Esophagus muscularis mucosa (tissue), 4 donors: ENCODE results near the gene LRMDA. TPM values are rescaled to one million over a fixed set of nuclear protein-coding genes. Genes with fewer than 3 reads are reported as not detected.
A peak's percentile ranks its signal among the peaks of the same experiment; 100 is the strongest.

ENCODE experiments used
- DNase-seq: peaks from one replicate; pipeline ENCODE4 v3.0.0-alpha.2; 2017; ENCODE audit errors: extremely low spot score
- H3K27ac ChIP-seq, 4 donors: fragments of 200-600 bp; sonication (generic); replicated peaks in 1 of 4; 1 replicate in 3 of 4; 2 replicates in 1 of 4; pipeline ENCODE4 v1.5.1; 2016 to 2019; ENCODE audit warnings: mild to moderate bottlenecking in 1 of 4
- H3K27me3 ChIP-seq, 4 donors: fragments of 200-600 bp; sonication (generic); one replicate each; pipeline versions ENCODE4 v1.5.1 to v1.6.0; 2016 to 2019
- H3K36me3 ChIP-seq, 4 donors: fragments of 200-600 bp; sonication (generic); one replicate each; pipeline ENCODE4 v1.5.1; 2016 to 2019
- H3K4me1 ChIP-seq, 4 donors: fragments of 200-600 bp; sonication (generic); one replicate each; pipeline ENCODE4 v1.5.1; 2016 to 2019
- H3K4me3 ChIP-seq, 4 donors: fragments of 200-600 bp; sonication (generic); 1 replicate in 2 of 4; 2 replicates in 2 of 4; pipeline ENCODE4 v1.5.1; 2016 to 2019; ENCODE audit warnings: mild to moderate bottlenecking in 4 of 4, moderate library complexity in 1 of 4
- H3K9me3 ChIP-seq, 4 donors: fragments of 200-600 bp; sonication (generic); 1 replicate in 3 of 4; 2 replicates in 1 of 4; pipeline ENCODE4 v1.5.1; 2016 to 2019
- CTCF ChIP-seq, 3 experiments: fragments of 200-600 bp in 2 of 3; fragments of 450-650 bp in 1 of 3; sonication (generic) in 2 of 3; IDR thresholded peaks; one replicate each; pipeline ENCODE4 v1.5.1; 2017 to 2019; ENCODE audit warnings: antibody characterized with exemption in 3 of 3, mild to moderate bottlenecking in 2 of 3, moderate library complexity in 1 of 3
- EP300 ChIP-seq: sonication (generic); formaldehyde crosslinking; IDR thresholded peaks from one replicate; pipeline ENCODE4 v1.6.1; 2017; ENCODE audit warnings: antibody characterized with exemption
- POLR2A ChIP-seq: fragments of 450-650 bp; IDR thresholded peaks from one replicate; pipeline ENCODE4 v1.6.1; 2017; ENCODE audit warnings: antibody characterized with exemption, moderate library complexity, mild to moderate bottlenecking, low read depth
- POLR2AphosphoS5 ChIP-seq, 2 donors: sonication (generic); formaldehyde crosslinking; IDR thresholded peaks; one replicate each; pipeline ENCODE4 v1.6.1; 2017; ENCODE audit warnings: antibody characterized with exemption in 2 of 2
- WGBS: methylation state at CpG from one replicate; pipeline ENCODE4 v1.1.5; 2018; 5-methylcytosine and 5-hydroxymethylcytosine counted together
- intact Hi-C: fragments of 100-400 bp; cut with DNase I; formaldehyde crosslinking; loops from one replicate; pipeline ENCODE4 v1.15.1; 2023
- total RNA-seq, 4 donors: library from RNA; depleted of rRNA; stranded (reverse); fragments of >200 nt; gene quantifications; one replicate each; pipeline versions ENCODE4 v1.1.0 to v1.2.1, GENCODE V29; 2016

Gene LRMDA
- total RNA-seq, 4 donors from 2014 or later: 14.3 to 34.9 (median 26.5) TPM

- intact Hi-C loops: no loop called here
- Histone ChIP-seq H3K4me3 (no peak overlapping the region), H3K4me1 (peaks cover 0 to 15% (median 13%) of the 10 kb centered on the region in 4 donors), H3K9me3 (no peaks in the 10 kb centered on the region), H3K36me3 (no peaks in the 10 kb centered on the region), H3K27ac (no peak overlapping the region), H3K27me3 (no peaks in the 10 kb centered on the region)
- TF ChIP-seq EP300: no peak
- no peak for TF ChIP-seq POLR2AphosphoS5 (IDR thresholded peaks at IDR 0.05)
- no peak for TF ChIP-seq POLR2A
- no peak for TF ChIP-seq CTCF (IDR thresholded peaks at IDR 0.05)
- WGBS: 90% methylated on average over 3 of the region's 3 CpGs
- DNase-seq: peak; percentile 72
Measured at GRCh38 chr10:75716506-75716905, 285.1 kb downstream of the LRMDA start.

GRCh38 chr10:75717126-75717916 lies 285.9 kb downstream of the LRMDA start:
- Histone ChIP-seq H3K36me3 (no peaks in the 10 kb centered on the region), H3K4me1 (peaks cover 0 to 14% (median 7%) of the 10 kb centered on the region in 4 donors), H3K27ac (no peak overlapping the region), H3K27me3 (no peaks in the 10 kb centered on the region), H3K4me3 (no peak overlapping the region), H3K9me3 (no peaks in the 10 kb centered on the region)
- 98% methylated on average over 9 of the region's 10 CpGs for WGBS
- DNase-seq: peak; percentile 57
- no peak for TF ChIP-seq EP300
- TF ChIP-seq POLR2A: no peak
- TF ChIP-seq POLR2AphosphoS5 (IDR thresholded peaks at IDR 0.05): no peak
- TF ChIP-seq CTCF (IDR thresholded peaks at IDR 0.05): no peak
- intact Hi-C loops: no loop called here

- TF ChIP-seq POLR2AphosphoS5 (IDR thresholded peaks at IDR 0.05): no peak
- no peak for TF ChIP-seq CTCF (IDR thresholded peaks at IDR 0.05)
- no peak for TF ChIP-seq POLR2A
- TF ChIP-seq EP300: no peak
- Histone ChIP-seq H3K4me3 (no peak overlapping the region), H3K36me3 (no peaks in the 10 kb centered on the region), H3K27ac (no peak overlapping the region), H3K27me3 (no peaks in the 10 kb centered on the region), H3K9me3 (no peaks in the 10 kb centered on the region), H3K4me1 (peaks cover 0 to 9% (median 2%) of the 10 kb centered on the region in 4 donors)
- intact Hi-C loops: no loop called here
- DNase-seq: no peak
Measured at GRCh38 chr10:75718991-75719390, 287.6 kb downstream of the LRMDA start.

GRCh38 chr10:75720157-75720556 lies 288.7 kb downstream of the LRMDA start:
- intact Hi-C loops: no loop called here
- Histone ChIP-seq H3K27ac (no peak overlapping the region), H3K36me3 (no peaks in the 10 kb centered on the region), H3K27me3 (no peaks in the 10 kb centered on the region), H3K4me3 (no peak overlapping the region), H3K4me1 (peaks cover 0 to 9% (median 2%) of the 10 kb centered on the region in 4 donors), H3K9me3 (no peaks in the 10 kb centered on the region)
- WGBS: 83% methylated on average over 7 of the region's 7 CpGs
- no peak for DNase-seq
- TF ChIP-seq CTCF (IDR thresholded peaks at IDR 0.05) (no peak), POLR2A (no peak), POLR2AphosphoS5 (IDR thresholded peaks at IDR 0.05) (no peak), EP300 (no peak)
